ENCODE measurements around the gene HIVEP2. TPM values are rescaled to one million over a fixed set of nuclear protein-coding genes. Genes with fewer than 3 reads are reported as not detected.

HIVEP2 gene
- total and polyA plus RNA-seq, 2 of the 4 experiments (the other 2 are of a cell fraction), result 4.3 to 11.3 TPM

DNA sequence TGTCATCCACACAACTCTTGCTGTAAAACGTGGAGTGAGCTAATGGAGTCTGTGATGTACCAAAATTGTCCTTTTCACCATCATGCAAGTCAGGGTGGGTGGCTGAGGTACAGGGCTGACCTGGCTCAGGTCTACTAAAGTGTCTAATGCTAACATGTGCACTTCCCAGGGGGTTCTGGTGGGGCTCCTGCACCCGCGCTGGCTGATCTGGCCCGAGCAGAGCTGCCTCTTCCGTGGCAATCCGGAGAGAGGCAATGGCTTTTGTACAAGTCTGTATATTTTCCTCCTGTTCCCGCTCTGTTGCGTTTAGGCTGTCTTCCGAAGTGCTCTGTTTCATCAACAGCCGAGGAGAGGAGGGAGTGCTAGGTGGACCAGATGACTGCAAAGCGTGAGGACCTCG, 191.8 kb downstream of the HIVEP2 start:
- no peak overlapping the region for H3K4me2 ChIP-seq (ENCODE audit: low read depth, low read length)
- no peak overlapping the region for H3K9ac ChIP-seq (ENCODE audit: low read depth, low read length)
- no TSS peak for BruUV-seq (replicated peaks)
- H3K9me3 ChIP-seq (ENCODE audit: control insufficient read depth, insufficient read depth, low read length), result no peaks in the 10 kb centered on the region
- no peak overlapping the region for H2AK9ac ChIP-seq (replicated peaks; ENCODE audit: low read depth, low read length, poor library complexity)
- H3K4me1 ChIP-seq (ENCODE audit: control insufficient read depth, insufficient read depth, low read length), result peaks cover 8% of the 10 kb centered on the region
- H3K9me1 ChIP-seq (ENCODE audit: insufficient read depth, low read length), result peaks cover 10% of the 10 kb centered on the region; the same call in 1 of the 2 replicates
- dilution Hi-C loops (cut with HindIII; ENCODE audit: low sequenced_read_pairs, unreplicated experiment) (no loop called here), intact Hi-C loops (cut with micrococcal nuclease) (no loop called here), in situ Hi-C loops (cut with MboI; ENCODE audit: low sequenced_read_pairs) (no loop called here)
- no peak overlapping the region for H2AFZ ChIP-seq (replicated peaks; ENCODE audit: low read length, poor library complexity)
- POLR2A ChIA-PET (ENCODE audit: unreplicated experiment), result no interaction called here
- H3K79me1 ChIP-seq (ENCODE audit: low read depth in 1 of 2, low read length in 2 of 2), result peaks cover 8 to 18% of the 10 kb centered on the region in 2 experiments; a peak in 3 of 4 replicates
- no peak overlapping the region for H4K8ac ChIP-seq (ENCODE audit: low read depth in 2 of 2, low read length in 2 of 2)
- H4K20me1 ChIP-seq (ENCODE audit: insufficient read depth, low read length), result 0 out of 2 replicates have a peak, but pooled peaks cover 3% of the 10 kb centered on the region
- DNase-seq (no peak), ATAC-seq (ENCODE audit: low read depth) (no peak)
- H3K18ac ChIP-seq (ENCODE audit: low read depth, low read length), result no peak overlapping the region
- peak overlapping the region; percentile 7; the same call in 1 of the 2 replicates for H2AK5ac ChIP-seq (ENCODE audit: low read depth, low read length)
- CTCF ChIA-PET, result no interaction called here
- no peak overlapping the region for H4K91ac ChIP-seq (ENCODE audit: insufficient read depth, low read depth, low read length)
- H3K4me3 ChIP-seq (ENCODE audit: insufficient read depth, low read depth, low read length), result no peak overlapping the region
- H3K4ac ChIP-seq (ENCODE audit: low read depth, low read length), result peak overlapping the region; percentile 36; the same call in 1 of the 2 replicates
- H2BK20ac ChIP-seq (ENCODE audit: low read depth, low read length), result no peak overlapping the region
- no peak for TF ChIP-seq RCOR1 (IDR thresholded peaks at IDR 0.05; ENCODE audit: insufficient replicate concordance, low read length)
- TF ChIP-seq RFX5 (IDR thresholded peaks at IDR 0.05; ENCODE audit: low read depth, low read length), result no peak
- TF ChIP-seq BHLHE40 (IDR thresholded peaks at IDR 0.05; ENCODE audit: low read depth, low read length), result no peak
- TF ChIP-seq MAFK (IDR thresholded peaks at IDR 0.05; ENCODE audit: low read depth, low read length), result no peak
- TF ChIP-seq CEBPB (IDR thresholded peaks at IDR 0.05; ENCODE audit: low read depth, low read length), result no peak
- TF ChIP-seq ELK1 (IDR thresholded peaks at IDR 0.05; ENCODE audit: borderline replicate concordance, low read depth, low read length), result no peak
- TF ChIP-seq USF2 (IDR thresholded peaks at IDR 0.05; ENCODE audit: low read depth, low read length), result no peak
- TF ChIP-seq CHD1 (IDR thresholded peaks at IDR 0.05; ENCODE audit: low read depth, low read length), result no peak
- H3K23ac ChIP-seq (ENCODE audit: low read depth, low read length), result no peak overlapping the region
- no peaks in the 10 kb centered on the region for H3K27me3 ChIP-seq (ENCODE audit: control insufficient read depth, insufficient read depth, low read length)
- H2BK120ac ChIP-seq (ENCODE audit: low read depth, low read length), result 0 out of 2 replicates have a peak overlapping the region, but pooled peaks have one; percentile 2
- H3K14ac ChIP-seq (replicated peaks; ENCODE audit: low read depth, low read length), result 0 out of 2 replicates have a peak overlapping the region, but pooled peaks have one; percentile 2
- no peak overlapping the region for H2BK5ac ChIP-seq (ENCODE audit: low read depth, low read length, poor library complexity, severe bottlenecking)
- 96% methylated on average over 8 of the region's 12 CpGs; no CpG with 5 or more reads in 1 of the 2 experiments for WGBS, 2 experiments (ENCODE audit: extremely low coverage in 2 of 2, insufficient read length in 1 of 2)
- no peak overlapping the region for H4K5ac ChIP-seq (ENCODE audit: low read depth, low read length)
- H3K36me3 ChIP-seq (ENCODE audit: control insufficient read depth, insufficient read depth, low read length), result peaks cover 11% of the 10 kb centered on the region
- no peak overlapping the region for H3K56ac ChIP-seq (ENCODE audit: extremely low read depth, insufficient read depth, low read length)
- no peak overlapping the region for H3K27ac ChIP-seq (ENCODE audit: insufficient read depth, low read length)
- no peak overlapping the region; the same call in 2 of the 3 replicates for H2BK15ac ChIP-seq (ENCODE audit: low read depth, low read length)
